AG10803 (cell line): ENCODE results near the gene EGFR.
A peak's percentile ranks its signal among the peaks of the same experiment; 100 is the strongest.

ENCODE experiments used
- DNase-seq: peaks from one replicate; pipeline ENCODE4 v3.0.0; 2010; ENCODE audit warnings: low read depth
- H3K4me3 ChIP-seq: 2 replicates; pipeline ENCODE4 v1.5.1; 2011; ENCODE audit warnings: mild to moderate bottlenecking, low read length, control low read depth
- CTCF ChIP-seq: conservative IDR thresholded peaks from 2 replicates; pipeline ENCODE4 v1.5.1; 2011; ENCODE audit warnings: mild to moderate bottlenecking, low read length, control low read depth, inconsistent platforms

Gene EGFR

GRCh38 chr7:55096323-55096722 lies 77.5 kb downstream of the EGFR start:
- no peak for DNase-seq
- H3K4me3 ChIP-seq = no peak overlapping the region
- no peak for TF ChIP-seq CTCF

- no peak for DNase-seq
- no peak for TF ChIP-seq CTCF
- no peak overlapping the region for H3K4me3 ChIP-seq
These were observed 78.3 kb downstream of the EGFR start for GRCh38 chr7:55097100-55097499.

- no peak for TF ChIP-seq CTCF
- H3K4me3 ChIP-seq = peak overlapping the region; percentile 26
- peak; percentile 75 for DNase-seq
These were observed 80.4 kb downstream of the EGFR start for GRCh38 chr7:55099066-55099820.

GRCh38 chr7:55099821-55100543 lies 81.2 kb downstream of the EGFR start:
- TF ChIP-seq CTCF = no peak
- H3K4me3 ChIP-seq = no peak overlapping the region; the same call in 1 of the 2 replicates
- DNase-seq = no peak

- no peak for DNase-seq
- TF ChIP-seq CTCF = no peak
- no peak overlapping the region for H3K4me3 ChIP-seq
These were observed 81.9 kb downstream of the EGFR start for GRCh38 chr7:55100544-55101327.

- DNase-seq = no peak
- no peak overlapping the region for H3K4me3 ChIP-seq
- TF ChIP-seq CTCF = no peak
These were observed 82.5 kb downstream of the EGFR start for GRCh38 chr7:55101359-55101758.
